GM19239 (cell line): ENCODE measurements around the gene BLACAT1.
"Not testable (repeated sequence)": the region's sequence is repeated elsewhere in the genome, so short reads cannot be mapped to it uniquely, and the experiment has no call there.

Experiments
- DNase-seq: peaks from one replicate; pipeline ENCODE4 v3.0.0; 2011; ENCODE audit warnings: low spot score; ENCODE audit not compliant: insufficient read length
- FAIRE-seq: peaks from 2 replicates; lab custom pipeline; 2011; peaks lifted over from hg19 to GRCh38; lab: Jason Lieb, UNC

Gene BLACAT1

GRCh38 chr1:205442051-205442725 lies 13.7 kb downstream of the BLACAT1 start:
- DNase-seq (no peak), FAIRE-seq (no peak)

GRCh38 chr1:205441716-205442050 lies 14.2 kb downstream of the BLACAT1 start:
- DNase-seq (no peak), FAIRE-seq (no peak)

- DNase-seq (no peak), FAIRE-seq (no peak)
Observed at GRCh38 chr1:205441318-205441633, 14.6 kb downstream of the BLACAT1 start.

GRCh38 chr1:205440476-205441317 lies 15.1 kb downstream of the BLACAT1 start:
- peak; percentile 93 for FAIRE-seq

GRCh38 chr1:205440121-205440475 lies 15.7 kb downstream of the BLACAT1 start:
- DNase-seq = no peak

More at GRCh38 chr1:205440476-205441317, 15.1 kb downstream of the BLACAT1 start:
- peak; percentile 67 for DNase-seq

GRCh38 chr1:205438213-205439158 lies 17.4 kb downstream of the BLACAT1 start:
- no peak for FAIRE-seq
- no peak for DNase-seq

More at GRCh38 chr1:205440121-205440475, 15.7 kb downstream of the BLACAT1 start:
- FAIRE-seq = no peak

GRCh38 chr1:205437570-205437969 lies 18.3 kb downstream of the BLACAT1 start:
- no peak for DNase-seq
- no peak for FAIRE-seq

- no peak for DNase-seq
- no peak for FAIRE-seq
Observed at GRCh38 chr1:205436776-205437410, 19.0 kb downstream of the BLACAT1 start.

GRCh38 chr1:205435578-205436573 lies 20.0 kb downstream of the BLACAT1 start:
- FAIRE-seq = no peak

GRCh38 chr1:205434738-205435137 lies 21.1 kb downstream of the BLACAT1 start:
- DNase-seq (no peak), FAIRE-seq (no peak)

More at GRCh38 chr1:205435578-205436573, 20.0 kb downstream of the BLACAT1 start:
- DNase-seq = no peak

- not testable (repeated sequence) for FAIRE-seq, DNase-seq
Observed at GRCh38 chr1:205432692-205433091, 23.2 kb downstream of the BLACAT1 start.

- no peak for FAIRE-seq
Observed at GRCh38 chr1:205432116-205432515, 23.7 kb downstream of the BLACAT1 start.

GRCh38 chr1:205430696-205431305 lies 25.0 kb downstream of the BLACAT1 start:
- FAIRE-seq = no peak
- DNase-seq = no peak

More at GRCh38 chr1:205432116-205432515, 23.7 kb downstream of the BLACAT1 start:
- DNase-seq = no peak

GRCh38 chr1:205429762-205430695 lies 25.8 kb downstream of the BLACAT1 start:
- no peak for FAIRE-seq
- DNase-seq = no peak

- FAIRE-seq (no peak), DNase-seq (no peak)
Observed at GRCh38 chr1:205424901-205425600, 30.8 kb downstream of the BLACAT1 start.

- no peak for FAIRE-seq
- no peak for DNase-seq
Observed at GRCh38 chr1:205423814-205424399, 31.9 kb downstream of the BLACAT1 start.
